Fibroblast of villous mesenchyme (primary cell): Measurements from ENCODE around the gene IGLL1. TPM values are rescaled to one million over a fixed set of nuclear protein-coding genes. Genes with fewer than 3 reads are reported as not detected.
"Not testable (repeated sequence)": the region's sequence is repeated elsewhere in the genome, so short reads cannot be mapped to it uniquely, and the experiment has no call there.

Source experiments
- DNase-seq: peaks from one replicate; pipeline ENCODE4 v3.0.0-alpha.2; 2010; ENCODE audit warnings: low read depth
- H3K4me3 ChIP-seq: 2 replicates; pipeline ENCODE4 v1.5.1; 2011; ENCODE audit warnings: low read depth, mild to moderate bottlenecking, low read length
- total RNA-seq: library from RNA; depleted of rRNA; stranded (reverse); fragments of >200 nt; gene quantifications from 2 replicates; pipeline ENCODE4 v1.2.3, GENCODE V29; 2012
- TF ChIP-seq, protein P1 (sequence below): IDR thresholded peaks from 2 replicates; pipeline ENCODE4 v1.5.1; 2012; ENCODE audit warnings: low read depth, mild to moderate bottlenecking, low read length; ENCODE audit not compliant: insufficient read depth

Gene IGLL1
- total RNA-seq, 1 donor, result not detected

DNA sequence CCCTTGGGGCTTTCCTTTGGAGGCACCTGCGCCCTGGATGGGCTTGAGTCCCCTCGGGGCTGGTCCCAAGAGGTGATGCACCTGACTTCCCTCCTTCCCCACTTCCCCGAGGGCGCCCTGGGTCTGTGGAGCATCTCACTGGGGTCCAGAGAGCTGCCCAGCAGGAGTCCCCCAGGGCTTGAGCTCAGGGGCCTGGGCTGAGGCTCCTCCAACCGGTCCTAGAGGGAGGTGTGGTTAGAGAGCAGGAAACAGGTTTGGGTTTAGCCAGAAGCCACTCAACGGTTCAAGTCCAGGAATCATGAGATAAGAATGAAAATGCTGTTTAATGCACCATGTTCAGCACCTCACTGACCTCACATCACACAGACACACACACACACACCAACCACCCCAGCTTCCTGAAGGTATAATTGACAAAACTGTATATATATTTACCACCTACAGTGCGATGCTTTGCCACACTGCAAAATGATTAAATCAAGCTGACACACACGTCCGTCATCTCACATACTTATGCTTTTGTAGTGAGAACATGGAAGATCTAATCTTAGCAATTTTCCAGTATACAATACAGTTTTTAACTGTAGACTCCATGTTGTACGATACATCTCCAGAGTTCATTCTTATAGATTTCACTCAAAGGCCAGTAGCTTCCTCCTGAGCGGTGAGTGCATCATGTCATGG is 628 bp upstream of the IGLL1 start:
- DNase-seq, result no peak
- TF ChIP-seq, protein P1, sequence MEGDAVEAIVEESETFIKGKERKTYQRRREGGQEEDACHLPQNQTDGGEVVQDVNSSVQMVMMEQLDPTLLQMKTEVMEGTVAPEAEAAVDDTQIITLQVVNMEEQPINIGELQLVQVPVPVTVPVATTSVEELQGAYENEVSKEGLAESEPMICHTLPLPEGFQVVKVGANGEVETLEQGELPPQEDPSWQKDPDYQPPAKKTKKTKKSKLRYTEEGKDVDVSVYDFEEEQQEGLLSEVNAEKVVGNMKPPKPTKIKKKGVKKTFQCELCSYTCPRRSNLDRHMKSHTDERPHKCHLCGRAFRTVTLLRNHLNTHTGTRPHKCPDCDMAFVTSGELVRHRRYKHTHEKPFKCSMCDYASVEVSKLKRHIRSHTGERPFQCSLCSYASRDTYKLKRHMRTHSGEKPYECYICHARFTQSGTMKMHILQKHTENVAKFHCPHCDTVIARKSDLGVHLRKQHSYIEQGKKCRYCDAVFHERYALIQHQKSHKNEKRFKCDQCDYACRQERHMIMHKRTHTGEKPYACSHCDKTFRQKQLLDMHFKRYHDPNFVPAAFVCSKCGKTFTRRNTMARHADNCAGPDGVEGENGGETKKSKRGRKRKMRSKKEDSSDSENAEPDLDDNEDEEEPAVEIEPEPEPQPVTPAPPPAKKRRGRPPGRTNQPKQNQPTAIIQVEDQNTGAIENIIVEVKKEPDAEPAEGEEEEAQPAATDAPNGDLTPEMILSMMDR, result no peak
- H3K4me3 ChIP-seq, result no peak overlapping the region

DNA sequence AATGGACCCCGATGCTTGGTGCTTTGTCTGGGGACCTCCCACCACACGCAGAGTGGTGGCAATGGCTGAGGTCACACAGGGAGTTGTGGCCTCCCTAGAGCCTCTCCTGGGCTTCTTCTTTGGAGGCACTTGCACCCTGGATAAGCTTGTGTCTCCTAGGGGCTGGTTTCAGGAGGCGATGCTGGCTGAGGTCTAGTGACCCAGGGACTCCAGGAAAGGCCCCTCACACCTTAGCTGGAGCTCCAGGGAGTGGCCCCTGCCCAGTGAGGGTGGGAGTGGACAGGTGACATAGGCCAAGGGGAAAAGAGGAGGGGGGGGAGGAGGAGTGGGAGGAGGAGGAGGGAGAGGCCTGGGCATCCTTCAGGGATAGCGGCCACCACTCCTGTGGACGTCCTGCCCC is 810 bp downstream of the IGLL1 start:
- TF ChIP-seq, protein P1, result no peak
- H3K4me3 ChIP-seq, result no peak overlapping the region
- no peak for DNase-seq

DNA sequence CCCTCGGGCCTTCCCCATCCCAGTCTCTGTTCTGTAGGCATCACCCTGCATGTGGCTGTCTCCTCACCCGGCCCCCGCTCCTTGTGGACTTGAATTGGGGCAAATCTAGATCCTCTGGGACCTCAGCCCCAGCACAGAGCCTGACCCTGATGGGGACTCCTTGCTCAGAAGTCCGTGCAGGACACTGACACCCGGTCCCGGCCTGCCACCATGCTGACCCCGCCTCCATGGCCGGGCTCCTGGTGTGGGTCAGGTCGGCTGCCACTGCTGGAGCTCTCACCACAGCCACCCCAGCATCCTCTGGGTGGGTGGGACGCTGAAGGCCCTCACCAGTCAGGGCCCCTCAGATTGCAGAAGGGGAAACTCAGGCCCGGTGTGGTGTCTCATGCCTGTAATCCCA is 1.8 kb downstream of the IGLL1 start:
- TF ChIP-seq, protein P1, result no peak
- no peak overlapping the region for H3K4me3 ChIP-seq
- DNase-seq, result no peak

DNA sequence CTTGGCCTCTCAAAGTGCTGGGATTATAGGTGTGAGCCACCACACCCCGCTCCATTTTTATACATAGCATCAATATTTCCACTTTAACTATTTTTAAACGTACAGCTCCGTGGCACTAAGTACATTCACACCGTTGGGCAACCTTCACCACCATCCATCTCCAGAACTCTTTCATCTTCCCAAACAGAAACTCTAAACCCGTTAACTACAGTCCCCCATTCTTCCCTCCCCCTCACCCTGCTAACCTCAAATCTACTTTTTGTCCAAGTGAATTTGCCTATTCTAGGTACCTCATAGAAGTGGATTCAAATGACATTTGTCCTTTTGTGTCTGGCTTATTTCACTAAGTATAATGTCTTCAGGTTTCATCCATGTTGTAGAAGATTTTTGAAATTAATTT is 3.4 kb downstream of the IGLL1 start:
- no peak for DNase-seq
- TF ChIP-seq, protein P1, result no peak
- H3K4me3 ChIP-seq, result no peak overlapping the region

DNA sequence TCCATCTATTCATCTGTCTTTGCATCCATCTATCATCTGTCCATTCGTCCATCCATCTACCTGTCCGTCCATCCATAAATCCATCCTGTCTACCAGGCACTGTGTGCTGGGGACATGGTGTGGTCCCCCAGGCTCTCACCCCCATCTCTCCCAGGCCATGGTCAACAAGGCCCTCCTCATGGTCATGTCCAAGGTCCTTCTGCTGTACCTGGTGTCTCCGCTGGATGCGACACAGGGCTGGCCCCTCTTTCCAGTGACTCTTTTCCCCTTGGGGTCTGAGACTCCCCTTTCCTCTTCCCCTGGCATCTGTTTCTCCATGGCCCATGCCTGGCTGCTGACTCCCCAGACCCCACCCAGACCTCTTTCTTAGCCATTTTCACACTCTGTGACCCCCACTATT is 4.5 kb downstream of the IGLL1 start:
- TF ChIP-seq, protein P1, result no peak
- no peak overlapping the region for H3K4me3 ChIP-seq
- no peak for DNase-seq

DNA sequence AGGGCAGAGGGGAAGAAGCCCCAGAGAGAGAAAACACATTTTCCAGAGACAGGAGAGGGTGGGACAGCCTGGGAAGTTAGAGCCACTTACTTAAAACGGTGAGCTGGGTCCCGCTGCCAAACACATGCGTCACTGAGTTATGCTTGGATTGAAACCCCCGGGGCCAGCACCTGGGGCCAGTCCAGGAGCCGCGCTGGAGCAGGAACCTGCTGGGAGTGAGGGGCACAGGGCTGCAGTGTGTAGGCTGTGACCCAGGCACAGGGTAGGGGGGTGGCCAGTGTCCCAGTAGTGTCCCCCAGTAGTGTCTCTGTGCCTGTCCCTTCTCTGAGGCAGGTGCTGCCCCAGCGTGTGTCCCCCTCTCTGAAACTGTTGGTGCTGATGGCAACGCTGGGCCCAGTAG is 5.2 kb downstream of the IGLL1 start:
- no peak for DNase-seq
- H3K4me3 ChIP-seq, result no peak overlapping the region
- TF ChIP-seq, protein P1, result no peak

DNA sequence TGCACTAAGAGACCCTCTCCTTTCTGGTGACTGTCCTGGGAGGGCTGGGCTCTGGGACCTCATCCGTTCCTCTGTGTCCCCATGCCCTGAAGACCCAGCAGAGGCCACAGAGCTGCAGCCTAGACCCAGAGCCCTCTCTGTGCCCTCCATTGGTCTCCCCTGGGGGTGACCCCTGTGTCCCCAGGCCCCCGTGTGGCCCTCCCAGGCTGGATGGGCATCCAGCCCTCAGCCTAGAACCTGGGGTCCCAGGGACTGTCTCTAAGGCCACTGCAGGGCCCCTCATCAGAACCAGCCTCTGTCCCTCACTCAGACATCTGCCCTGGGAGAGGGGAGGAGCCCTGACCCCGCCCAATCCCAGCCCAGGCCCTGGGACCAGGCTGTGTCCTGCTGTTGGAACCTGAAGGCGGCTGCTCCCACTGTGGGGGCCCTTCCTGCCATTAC is 5.7 kb downstream of the IGLL1 start:
- H3K4me3 ChIP-seq, result no peak overlapping the region
- TF ChIP-seq, protein P1, result no peak
- no peak for DNase-seq

DNA sequence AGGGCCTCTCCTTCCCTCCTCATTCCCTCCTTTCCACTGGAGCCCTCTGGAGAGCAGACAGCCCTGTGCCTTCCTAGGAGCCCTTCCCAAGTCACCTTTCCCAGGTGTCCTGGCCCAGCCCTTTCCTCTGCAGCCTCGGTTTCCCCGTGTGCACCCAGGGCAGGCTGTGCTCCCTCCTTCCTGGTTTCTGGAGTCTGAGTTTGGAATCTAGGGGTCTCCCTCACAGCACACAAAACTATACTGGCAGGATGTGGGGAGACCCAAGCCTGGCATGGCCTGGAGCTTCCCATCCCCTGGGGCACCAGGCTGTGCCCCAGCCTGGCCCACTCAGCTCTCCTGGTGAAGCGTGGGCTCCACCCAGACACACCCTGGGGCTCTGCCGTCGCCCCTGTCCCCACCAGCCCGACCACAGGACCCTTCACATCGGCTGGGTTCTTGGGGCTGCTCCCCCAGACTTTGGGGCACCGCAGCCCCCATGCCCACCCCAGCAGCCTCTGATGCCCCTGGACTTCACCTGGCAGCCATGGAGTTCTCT is 6.3 kb downstream of the IGLL1 start:
- DNase-seq, H3K4me3 ChIP-seq: not testable (repeated sequence)

DNA sequence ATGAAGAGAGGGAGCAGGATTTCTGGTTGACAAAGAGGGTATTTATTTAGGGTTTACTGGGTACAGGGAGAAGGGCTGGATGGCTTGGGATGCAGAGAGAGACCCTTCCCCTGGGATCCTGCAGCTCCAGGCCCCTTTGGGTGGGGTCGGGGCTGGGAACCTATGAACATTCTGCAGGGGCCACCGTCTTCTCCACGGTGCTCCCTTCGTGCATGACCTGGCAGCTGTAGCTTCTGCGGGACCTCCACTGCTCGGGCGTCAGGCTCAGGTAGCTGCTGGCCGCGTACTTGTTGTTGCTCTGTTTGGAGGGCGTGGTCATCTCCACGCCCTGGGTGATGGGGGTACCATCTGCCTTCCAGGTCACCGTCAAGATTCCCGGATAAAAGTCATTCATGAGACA is 7.0 kb downstream of the IGLL1 start:
- H3K4me3 ChIP-seq, DNase-seq: not testable (repeated sequence)
